Trophoblast cell (in vitro differentiated cells and primary cell): ENCODE measurements around the gene ZNF91.
"Not testable (repeated sequence)": the region's sequence is repeated elsewhere in the genome, so short reads cannot be mapped to it uniquely, and the experiment has no call there.

Source experiments
- DNase-seq, 2 donors: peaks; one replicate each; pipeline ENCODE4 v3.0.0-alpha.2; 2016
- H2AFZ ChIP-seq: 2 replicates; pipeline ENCODE4 v1.6.1; 2013; ENCODE audit warnings: low read length, moderate library complexity, mild to moderate bottlenecking; ENCODE audit not compliant: insufficient read depth, poor library complexity
- H2AK5ac ChIP-seq: 2 replicates; pipeline ENCODE4 v1.6.1; 2013; ENCODE audit warnings: mild to moderate bottlenecking, low read length
- H2BK120ac ChIP-seq: 2 replicates; pipeline ENCODE4 v1.6.1; 2013; ENCODE audit warnings: low read length, mild to moderate bottlenecking, moderate library complexity; ENCODE audit not compliant: insufficient read depth, poor library complexity
- H2BK12ac ChIP-seq: 2 replicates; pipeline ENCODE4 v1.6.1; 2013; ENCODE audit warnings: mild to moderate bottlenecking, low read length, moderate library complexity
- H2BK5ac ChIP-seq: 2 replicates; pipeline ENCODE4 v1.6.1; 2013; ENCODE audit warnings: low read length, low read depth, moderate library complexity, mild to moderate bottlenecking; ENCODE audit not compliant: poor library complexity
- H3K14ac ChIP-seq: 2 replicates; pipeline ENCODE4 v1.6.1; 2013; ENCODE audit warnings: mild to moderate bottlenecking, low read length
- H3K18ac ChIP-seq: 2 replicates; pipeline ENCODE4 v1.6.1; 2013; ENCODE audit warnings: mild to moderate bottlenecking, low read length
- H3K23ac ChIP-seq: 2 replicates; pipeline ENCODE4 v1.6.1; 2013; ENCODE audit warnings: low read length
- H3K27ac ChIP-seq: 2 replicates; pipeline ENCODE4 v1.5.1; 2013; ENCODE audit warnings: low read depth, mild to moderate bottlenecking, inconsistent platforms, low read length, moderate library complexity
- H3K27me3 ChIP-seq: 2 replicates; pipeline ENCODE4 v1.6.1; 2013; ENCODE audit warnings: inconsistent platforms, mild to moderate bottlenecking, low read length, moderate library complexity; ENCODE audit not compliant: insufficient read depth
- H3K36me3 ChIP-seq, 2 experiments: 1 replicate in 1 of 2; 2 replicates in 1 of 2; pipeline ENCODE4 v1.6.1; 2013; ENCODE audit warnings: low read length in 2 of 2, mild to moderate bottlenecking in 2 of 2, moderate library complexity in 1 of 2; ENCODE audit not compliant: insufficient read depth in 2 of 2, control insufficient read depth in 1 of 2
- H3K4ac ChIP-seq: 2 replicates; pipeline ENCODE4 v1.6.1; 2013; ENCODE audit warnings: low read depth, mild to moderate bottlenecking, low read length, moderate library complexity
- H3K4me1 ChIP-seq, 2 experiments: 1 replicate in 1 of 2; 2 replicates in 1 of 2; pipeline ENCODE4 v1.6.1; 2013; ENCODE audit warnings: low read length in 2 of 2, mild to moderate bottlenecking in 2 of 2, moderate library complexity in 1 of 2; ENCODE audit not compliant: insufficient read depth in 2 of 2, control insufficient read depth in 1 of 2
- H3K4me2 ChIP-seq: 2 replicates; pipeline ENCODE4 v1.6.1; 2013; ENCODE audit warnings: inconsistent platforms, mild to moderate bottlenecking, low read length, moderate library complexity
- H3K4me3 ChIP-seq: 2 replicates; pipeline ENCODE4 v1.5.1; 2013; ENCODE audit warnings: mild to moderate bottlenecking, low read depth, low read length, inconsistent platforms
- H3K79me1 ChIP-seq: one replicate; pipeline ENCODE4 v1.6.1; 2013; ENCODE audit warnings: low read length
- H3K79me2 ChIP-seq: 2 replicates; pipeline ENCODE4 v1.6.1; 2013; ENCODE audit warnings: low read length, mild to moderate bottlenecking; ENCODE audit not compliant: control insufficient read depth, insufficient read depth, poor library complexity
- H3K9ac ChIP-seq: 2 replicates; pipeline ENCODE4 v1.6.1; 2013; ENCODE audit warnings: mild to moderate bottlenecking, low read length
- H3K9me3 ChIP-seq: 2 replicates; pipeline ENCODE4 v1.6.1; 2013; ENCODE audit warnings: low read depth, mild to moderate bottlenecking, control low read depth, inconsistent platforms, low read length; ENCODE audit not compliant: insufficient read depth
- H4K12ac ChIP-seq: 2 replicates; pipeline ENCODE4 v1.6.1; 2013; ENCODE audit warnings: low read depth, mild to moderate bottlenecking, low read length, moderate library complexity
- H4K8ac ChIP-seq: 2 replicates; pipeline ENCODE4 v1.6.1; 2013; ENCODE audit warnings: low read depth, mild to moderate bottlenecking, low read length, moderate library complexity
- H4K91ac ChIP-seq: one replicate; pipeline ENCODE4 v1.6.1; 2013; ENCODE audit warnings: low read depth, mild to moderate bottlenecking, low read length, moderate library complexity
- WGBS: extraction: QIAGEN DNeasy Blood & Tissue Kit; methylation state at CpG from one replicate; pipeline ENCODE4 v1.1.7; 2013; ENCODE audit warnings: missing lambda C conversion rate; ENCODE audit not compliant: insufficient read length, insufficient coverage; ENCODE audit errors: extremely low coverage; 5-methylcytosine and 5-hydroxymethylcytosine counted together

ZNF91 gene

DNA sequence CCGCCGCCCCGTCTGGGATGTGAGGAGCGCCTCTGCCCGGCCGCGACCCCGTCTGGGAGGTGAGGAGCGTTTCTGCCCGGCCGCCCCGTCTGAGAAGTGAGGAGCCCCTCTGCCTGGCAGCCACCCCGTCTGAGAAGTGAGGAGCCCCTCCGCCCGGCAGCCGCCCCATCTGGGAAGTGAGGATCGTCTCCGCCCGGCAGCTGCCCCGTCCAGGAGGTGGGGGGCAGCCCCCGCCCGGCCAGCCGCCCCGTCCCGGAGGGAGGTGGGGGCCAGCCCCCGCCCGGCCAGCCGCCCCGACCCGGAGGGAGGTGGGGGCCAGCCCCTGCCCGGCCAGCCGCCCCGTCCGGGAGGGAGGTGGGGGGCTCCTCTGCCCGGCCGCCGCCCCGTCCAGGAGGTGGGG, 24.0 kb upstream of the ZNF91 start:
- not testable (repeated sequence) for H2AFZ ChIP-seq, H3K79me1 ChIP-seq, H3K27me3 ChIP-seq, H2AK5ac ChIP-seq, H3K27ac ChIP-seq, H3K4ac ChIP-seq, H4K12ac ChIP-seq, H2BK12ac ChIP-seq, H3K18ac ChIP-seq, H3K14ac ChIP-seq, H3K79me2 ChIP-seq, H3K36me3 ChIP-seq, H3K4me1 ChIP-seq, H2BK5ac ChIP-seq, H4K91ac ChIP-seq, H3K23ac ChIP-seq, H2BK120ac ChIP-seq, H3K9ac ChIP-seq, DNase-seq, H4K8ac ChIP-seq, H3K4me3 ChIP-seq, H3K4me2 ChIP-seq
- peaks cover 10% of the 10 kb centered on the region for H3K9me3 ChIP-seq
- no CpG with 5 or more reads among the region's 38 CpGs for WGBS

DNA sequence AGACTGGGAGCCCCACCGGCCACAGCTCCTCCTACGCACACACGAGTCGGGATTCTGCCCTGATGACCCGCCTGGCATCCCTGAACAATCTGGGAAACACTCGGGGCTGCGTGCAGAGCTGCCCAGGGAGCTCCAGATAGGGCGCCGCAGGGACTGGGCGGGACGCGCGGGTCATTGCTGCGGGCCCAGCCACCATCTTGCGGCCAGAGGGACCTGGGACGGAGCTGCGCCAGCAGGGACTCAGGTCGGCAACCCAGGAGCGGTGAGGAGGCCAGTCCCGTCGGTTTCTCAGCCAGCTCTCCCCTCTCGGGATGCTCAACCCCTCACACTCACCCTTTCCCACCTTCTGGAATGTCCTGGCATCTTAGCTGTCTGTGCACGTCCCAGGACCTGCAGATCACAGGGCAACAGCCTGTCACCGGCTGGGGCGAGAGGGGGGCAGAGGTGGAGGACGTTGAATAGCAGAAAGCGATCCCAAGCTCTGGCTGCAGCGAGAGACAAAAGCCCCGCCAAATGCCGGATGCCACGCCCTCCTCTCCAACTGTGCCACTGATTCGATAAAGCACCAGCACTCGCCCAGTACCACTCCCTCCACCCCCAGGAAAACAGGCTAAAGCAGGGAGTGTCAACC, 20.4 kb upstream of the ZNF91 start:
- H3K9me3 ChIP-seq = peaks cover 5% of the 10 kb centered on the region
- no peak overlapping the region for H3K27ac ChIP-seq
- peak overlapping the region; percentile 77 for H3K4me3 ChIP-seq
- H2AFZ ChIP-seq = peak overlapping the region; percentile 76
- no peak overlapping the region for H2BK12ac ChIP-seq
- H3K4me1 ChIP-seq = peaks cover 3 to 4% of the 10 kb centered on the region in 2 experiments
- peak overlapping the region; percentile 31 for H3K9ac ChIP-seq
- H4K91ac ChIP-seq = no peak overlapping the region
- no peak overlapping the region for H3K4ac ChIP-seq
- no peak overlapping the region for H2BK120ac ChIP-seq
- no peaks in the 10 kb centered on the region for H3K79me2 ChIP-seq
- no peak overlapping the region for H2BK5ac ChIP-seq
- peak overlapping the region; percentile 44 for H4K8ac ChIP-seq
- no CpG with 5 or more reads among the region's 33 CpGs for WGBS
- no peaks in the 10 kb centered on the region for H3K36me3 ChIP-seq
- H3K23ac ChIP-seq = no peak overlapping the region
- no peak overlapping the region for H2AK5ac ChIP-seq
- peak overlapping the region; percentile 94 for H3K4me2 ChIP-seq
- no peak overlapping the region for H3K18ac ChIP-seq
- DNase-seq = peak; percentile 51 to 61
- no peaks in the 10 kb centered on the region for H3K79me1 ChIP-seq
- H3K27me3 ChIP-seq = no peaks in the 10 kb centered on the region
- no peak overlapping the region for H3K14ac ChIP-seq
- peak overlapping the region; percentile 50 for H4K12ac ChIP-seq

DNA sequence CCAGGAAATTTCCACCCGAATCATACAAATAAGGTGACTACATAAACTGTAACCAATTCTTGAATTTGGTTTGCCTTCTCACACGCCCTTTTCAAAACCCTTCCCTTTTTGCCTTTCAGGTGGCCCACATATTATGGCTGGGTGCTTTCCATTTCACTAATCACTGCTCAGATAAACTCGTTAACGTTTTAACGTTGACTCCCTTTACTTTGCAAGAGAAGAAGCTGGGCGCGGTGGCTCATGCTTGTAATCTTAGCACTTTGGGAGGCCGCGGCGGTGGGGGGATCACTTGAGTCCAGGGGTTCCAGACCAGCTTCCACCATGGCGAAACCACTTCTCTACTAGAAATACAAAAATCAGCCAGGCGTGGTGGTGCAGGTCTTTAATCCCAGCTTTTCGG, 19.8 kb upstream of the ZNF91 start:
- no peaks in the 10 kb centered on the region for H3K79me2 ChIP-seq

DNA sequence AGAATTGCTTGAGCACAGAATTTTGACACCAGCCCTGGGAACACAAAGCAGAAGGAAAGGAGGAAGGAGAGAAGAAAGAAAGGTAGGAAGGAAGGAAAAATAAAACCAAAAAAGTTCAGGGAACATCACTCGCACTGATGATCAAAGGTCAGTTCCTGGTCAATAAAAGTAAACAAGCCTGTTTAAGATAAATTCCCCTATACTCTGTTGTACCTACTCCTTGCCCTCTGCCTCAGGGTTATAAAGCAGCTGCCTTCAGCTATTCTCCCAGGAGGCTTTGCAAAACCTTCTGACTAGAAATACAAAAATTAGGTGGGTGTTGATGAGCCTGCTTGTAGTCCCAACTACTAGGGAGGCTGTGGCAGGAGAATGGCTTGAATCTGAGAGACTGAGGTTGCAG, 14.9 kb upstream of the ZNF91 start:
- H3K27me3 ChIP-seq = no peaks in the 10 kb centered on the region
- H3K4ac ChIP-seq = no peak overlapping the region
- no peak overlapping the region for H2BK5ac ChIP-seq
- H2BK120ac ChIP-seq = no peak overlapping the region
- H3K18ac ChIP-seq = no peak overlapping the region
- no peak overlapping the region for H4K12ac ChIP-seq
- H2AFZ ChIP-seq = no peak overlapping the region
- no peak overlapping the region for H3K23ac ChIP-seq
- no peak for DNase-seq
- no peak overlapping the region for H3K4me2 ChIP-seq
- H3K79me2 ChIP-seq = no peaks in the 10 kb centered on the region
- no peaks in the 10 kb centered on the region for H3K4me1 ChIP-seq
- H3K9ac ChIP-seq = no peak overlapping the region
- no peak overlapping the region for H4K91ac ChIP-seq
- H3K9me3 ChIP-seq = no peaks in the 10 kb centered on the region
- no peak overlapping the region for H3K4me3 ChIP-seq
- H4K8ac ChIP-seq = no peak overlapping the region
- no peaks in the 10 kb centered on the region for H3K36me3 ChIP-seq
- no peaks in the 10 kb centered on the region for H3K79me1 ChIP-seq
- H3K14ac ChIP-seq = no peak overlapping the region
- H2BK12ac ChIP-seq = no peak overlapping the region
- H3K27ac ChIP-seq = no peak overlapping the region
- no CpG with 5 or more reads among the region's 1 CpG for WGBS
- no peak overlapping the region for H2AK5ac ChIP-seq

More for the DNA sequence above, 19.8 kb upstream of the ZNF91 start:
- no peak overlapping the region for H3K9ac ChIP-seq
- H3K4ac ChIP-seq = no peak overlapping the region
- no peak overlapping the region for H2BK120ac ChIP-seq
- peaks cover 4% of the 10 kb centered on the region for H3K9me3 ChIP-seq
- no peak overlapping the region for H3K27ac ChIP-seq
- H3K4me3 ChIP-seq = peak overlapping the region; percentile 77
- H4K8ac ChIP-seq = no peak overlapping the region
- no peaks in the 10 kb centered on the region for H3K79me1 ChIP-seq
- no peak overlapping the region for H3K14ac ChIP-seq
- H2AFZ ChIP-seq = peak overlapping the region; percentile 76
- H3K18ac ChIP-seq = no peak overlapping the region
- H2BK12ac ChIP-seq = no peak overlapping the region
- H3K27me3 ChIP-seq = no peaks in the 10 kb centered on the region
- H3K4me1 ChIP-seq = peaks cover 3 to 4% of the 10 kb centered on the region in 2 experiments
- H2BK5ac ChIP-seq = no peak overlapping the region
- H2AK5ac ChIP-seq = no peak overlapping the region
- no peak for DNase-seq
- WGBS = no CpG with 5 or more reads among the region's 13 CpGs
- H3K23ac ChIP-seq = no peak overlapping the region
- H3K4me2 ChIP-seq = peak overlapping the region; percentile 94
- no peaks in the 10 kb centered on the region for H3K36me3 ChIP-seq
- no peak overlapping the region for H4K91ac ChIP-seq
- H4K12ac ChIP-seq = no peak overlapping the region
